ENCODE results near the gene HMCN1.
A peak's percentile ranks its signal among the peaks of the same experiment; 100 is the strongest.
"Not testable (repeated sequence)": the region's sequence is repeated elsewhere in the genome, so short reads cannot be mapped to it uniquely, and the experiment has no call there.

HMCN1 gene

GRCh38 chr1:186149591-186149990, 415.4 kb downstream of the HMCN1 start:
- POLR2A ChIA-PET, result no interaction called here
- TF ChIP-seq L3MBTL2 (conservative IDR thresholded peaks at IDR 0.05), result no peak
- TF ChIP-seq ZNF384 (IDR thresholded peaks at IDR 0.05), result no peak
- TF ChIP-seq SUZ12 (IDR thresholded peaks at IDR 0.05), result no peak
- TF ChIP-seq LEF1 (IDR thresholded peaks at IDR 0.05; ENCODE audit: borderline replicate concordance), result no peak
- DNase-seq (ENCODE audit: extremely low spot score), result no peak
- CTCF ChIA-PET, result interaction anchor here (1.4 kb wide), 1 partner anchor 10 kb away, joined by 3 read pairs; no protein-coding TSS in a partner anchor

- TF ChIP-seq PKNOX1 (IDR thresholded peaks at IDR 0.05) (no peak), BHLHE40 (IDR thresholded peaks at IDR 0.05; ENCODE audit: borderline replicate concordance) (no peak), FOXK2 (IDR thresholded peaks at IDR 0.05) (no peak), L3MBTL2 (conservative IDR thresholded peaks at IDR 0.05) (no peak), HDGF (IDR thresholded peaks at IDR 0.05; ENCODE audit: borderline replicate concordance) (no peak), FOXA1 (IDR thresholded peaks at IDR 0.05) (no peak), CTBP1 (IDR thresholded peaks at IDR 0.05; ENCODE audit: borderline replicate concordance) (no peak), LEF1 (IDR thresholded peaks at IDR 0.05; ENCODE audit: borderline replicate concordance) (no peak), ELF4 (IDR thresholded peaks at IDR 0.05) (no peak), SP1 (IDR thresholded peaks at IDR 0.05) (no peak)
- ChIA-PET POLR2A (no interaction called here), CTCF (interaction anchor here (0.7 kb wide), 1 partner anchor 418 kb away, joined by 3 read pairs; the partner anchor contains the start of gene HMCN1)
- DNase-seq (ENCODE audit: extremely low spot score), result no peak
These were observed 418.0 kb downstream of the HMCN1 start for GRCh38 chr1:186152227-186152619.

GRCh38 chr1:186152620-186153239, 418.5 kb downstream of the HMCN1 start:
- TF ChIP-seq FOXK2 (IDR thresholded peaks at IDR 0.05) (no peak), HDGF (IDR thresholded peaks at IDR 0.05; ENCODE audit: borderline replicate concordance) (no peak), L3MBTL2 (conservative IDR thresholded peaks at IDR 0.05) (no peak), ZNF384 (IDR thresholded peaks at IDR 0.05) (no peak), CTBP1 (IDR thresholded peaks at IDR 0.05; ENCODE audit: borderline replicate concordance) (no peak), TARDBP (IDR thresholded peaks at IDR 0.05) (no peak), LEF1 (IDR thresholded peaks at IDR 0.05; ENCODE audit: borderline replicate concordance) (no peak), SUZ12 (IDR thresholded peaks at IDR 0.05) (no peak), SP1 (IDR thresholded peaks at IDR 0.05) (no peak), NFRKB (IDR thresholded peaks at IDR 0.05) (no peak), PKNOX1 (IDR thresholded peaks at IDR 0.05) (no peak), FOXM1 (IDR thresholded peaks at IDR 0.05; ENCODE audit: borderline replicate concordance) (no peak), ARNT (IDR thresholded peaks at IDR 0.05) (no peak), BHLHE40 (IDR thresholded peaks at IDR 0.05; ENCODE audit: borderline replicate concordance) (no peak), FOXA1 (IDR thresholded peaks at IDR 0.05) (no peak), ELF4 (IDR thresholded peaks at IDR 0.05) (no peak)

GRCh38 chr1:186154651-186155050, 420.5 kb downstream of the HMCN1 start:
- DNase-seq (ENCODE audit: extremely low spot score), result no peak
- TF ChIP-seq FOXA1 (IDR thresholded peaks at IDR 0.05) (no peak), HDGF (IDR thresholded peaks at IDR 0.05; ENCODE audit: borderline replicate concordance) (no peak), ARNT (IDR thresholded peaks at IDR 0.05) (no peak), SP1 (IDR thresholded peaks at IDR 0.05) (no peak), NFRKB (IDR thresholded peaks at IDR 0.05) (no peak), BHLHE40 (IDR thresholded peaks at IDR 0.05; ENCODE audit: borderline replicate concordance) (no peak), SUZ12 (IDR thresholded peaks at IDR 0.05) (no peak), PKNOX1 (IDR thresholded peaks at IDR 0.05) (no peak), FOXM1 (IDR thresholded peaks at IDR 0.05; ENCODE audit: borderline replicate concordance) (no peak), ELF4 (IDR thresholded peaks at IDR 0.05) (no peak)
- POLR2A ChIA-PET, result no interaction called here
- CTCF ChIA-PET, result interaction anchor here (1.7 kb wide), 1 partner anchor 58 kb away, joined by 4 read pairs; no protein-coding TSS in a partner anchor

More at GRCh38 chr1:186152620-186153239, 418.5 kb downstream of the HMCN1 start:
- CTCF ChIA-PET, result interaction anchor here (0.7 kb wide), 1 partner anchor 419 kb away, joined by 3 read pairs; the partner anchor contains the start of gene HMCN1
- POLR2A ChIA-PET, result no interaction called here
- peak; percentile 28 for DNase-seq (ENCODE audit: extremely low spot score)

GRCh38 chr1:186155594-186155993, 421.4 kb downstream of the HMCN1 start:
- no peak for TF ChIP-seq TARDBP (IDR thresholded peaks at IDR 0.05)
- TF ChIP-seq PKNOX1 (IDR thresholded peaks at IDR 0.05), result 0 out of 2 replicates have a peak, but pooled peaks have one; percentile 5
- peak; percentile 46 for DNase-seq (ENCODE audit: extremely low spot score)
- ChIA-PET CTCF (interaction anchor here (0.5 to 1.7 kb wide), 7 partner anchors 10 to 803 kb away, joined by 3 to 5 read pairs (median 3); no protein-coding TSS in a partner anchor), POLR2A (no interaction called here)

- POLR2A ChIA-PET; CTCF ChIA-PET; DNase-seq (ENCODE audit: extremely low spot score): not testable (repeated sequence)
These were observed 428.7 kb downstream of the HMCN1 start for GRCh38 chr1:186162895-186163294.
